ENCODE data around the gene GALNT15. TPM values are rescaled to one million over a fixed set of nuclear protein-coding genes. Genes with fewer than 3 reads are reported as not detected.

The GALNT15 gene
- polyA plus RNA-seq, 1 donor (not counting 4 experiments of a cell fraction or from before 2014, with no cell fraction given): not detected

DNA sequence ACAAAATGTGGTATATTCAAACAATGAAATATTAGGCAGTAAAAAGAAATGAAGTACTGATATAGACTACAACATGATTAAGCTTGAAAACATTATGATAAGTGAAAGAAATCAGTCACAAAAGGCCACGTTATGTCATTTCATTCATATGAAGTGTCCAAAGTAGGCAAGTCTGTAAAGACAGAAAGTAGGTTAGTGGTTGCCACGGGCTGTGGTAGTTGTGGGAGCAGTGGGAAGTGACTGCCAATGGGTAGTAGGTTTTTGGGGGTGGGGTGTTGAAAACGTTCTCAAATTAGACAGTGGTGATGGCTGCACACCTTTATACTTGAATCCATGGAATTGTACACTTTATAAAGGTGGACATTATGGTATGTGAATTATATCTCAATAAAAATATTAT, 12.1 kb downstream of the GALNT15 start:
- no peak overlapping the region for H3K4me2 ChIP-seq (ENCODE audit: control insufficient read depth, extremely low read depth, insufficient read depth, low read depth, low read length)
- H3K9me1 ChIP-seq (ENCODE audit: control insufficient read depth, extremely low read depth, insufficient read depth, low read length): no peaks in the 10 kb centered on the region
- H3K79me2 ChIP-seq (ENCODE audit: control insufficient read depth, insufficient read depth, low read length): no peaks in the 10 kb centered on the region
- dilution Hi-C loops (cut with MboI; ENCODE audit: extremely low pct_ligation_motif_present, low sequenced_read_pairs): no loop called here
- no peak for TF ChIP-seq EZH2 (IDR thresholded peaks at IDR 0.05; ENCODE audit: low read length)
- TF ChIP-seq CTCF (optimal IDR thresholded peaks at IDR 0.05 in 1 of 3, IDR thresholded peaks at IDR 0.05 in 1 of 3, conservative IDR thresholded peaks at IDR 0.05 in 1 of 3; ENCODE audit: extremely low read depth in 1 of 3, insufficient read depth in 2 of 3, low read length in 3 of 3): no peak
- no peaks in the 10 kb centered on the region for H3K9me3 ChIP-seq (ENCODE audit: control insufficient read depth, low read depth, low read length)
- no peaks in the 10 kb centered on the region for H3K36me3 ChIP-seq (ENCODE audit: control insufficient read depth in 2 of 2, extremely low read depth in 1 of 2, insufficient read depth in 2 of 2, low read length in 2 of 2)
- DNase-seq (ENCODE audit: low read depth, low spot score) (no peak), FAIRE-seq (no peak)
- no peaks in the 10 kb centered on the region for H4K20me1 ChIP-seq (ENCODE audit: control insufficient read depth, extremely low read depth, insufficient read depth, low read length)
- no peak overlapping the region for H3K27ac ChIP-seq (ENCODE audit: control insufficient read depth, insufficient read depth, low read length)
- H3K4me1 ChIP-seq (ENCODE audit: control insufficient read depth, extremely low read depth, insufficient read depth, low read length): peaks cover 12% of the 10 kb centered on the region
- no peak overlapping the region for H2AFZ ChIP-seq (ENCODE audit: control insufficient read depth, low read length)
- no peaks in the 10 kb centered on the region for H3K27me3 ChIP-seq (ENCODE audit: control insufficient read depth, extremely low read depth, insufficient read depth, low read length)
- no peak overlapping the region for H3K4me3 ChIP-seq (ENCODE audit: control insufficient read depth in 2 of 3, extremely low read depth in 1 of 3, insufficient read depth in 2 of 3, low read depth in 1 of 3, low read length in 3 of 3)
- no peak overlapping the region for H3K9ac ChIP-seq (ENCODE audit: control insufficient read depth, extremely low read depth, insufficient read depth, low read length)

- TF ChIP-seq CTCF (optimal IDR thresholded peaks at IDR 0.05 in 1 of 3, IDR thresholded peaks at IDR 0.05 in 1 of 3, conservative IDR thresholded peaks at IDR 0.05 in 1 of 3; ENCODE audit: extremely low read depth in 1 of 3, insufficient read depth in 2 of 3, low read length in 3 of 3) (no peak), EZH2 (IDR thresholded peaks at IDR 0.05; ENCODE audit: low read length) (no peak)
- Histone ChIP-seq H3K27me3 (ENCODE audit: control insufficient read depth, extremely low read depth, insufficient read depth, low read length) (no peaks in the 10 kb centered on the region), H3K9me1 (ENCODE audit: control insufficient read depth, extremely low read depth, insufficient read depth, low read length) (no peaks in the 10 kb centered on the region), H3K4me2 (ENCODE audit: control insufficient read depth, extremely low read depth, insufficient read depth, low read depth, low read length) (no peak overlapping the region), H3K79me2 (ENCODE audit: control insufficient read depth, insufficient read depth, low read length) (no peaks in the 10 kb centered on the region), H3K4me3 (ENCODE audit: control insufficient read depth in 2 of 3, extremely low read depth in 1 of 3, insufficient read depth in 2 of 3, low read depth in 1 of 3, low read length in 3 of 3) (no peak overlapping the region), H3K36me3 (ENCODE audit: control insufficient read depth in 2 of 2, extremely low read depth in 1 of 2, insufficient read depth in 2 of 2, low read length in 2 of 2) (no peaks in the 10 kb centered on the region), H3K9ac (ENCODE audit: control insufficient read depth, extremely low read depth, insufficient read depth, low read length) (no peak overlapping the region), H3K4me1 (ENCODE audit: control insufficient read depth, extremely low read depth, insufficient read depth, low read length) (peaks cover 12% of the 10 kb centered on the region), H3K27ac (ENCODE audit: control insufficient read depth, insufficient read depth, low read length) (no peak overlapping the region), H4K20me1 (ENCODE audit: control insufficient read depth, extremely low read depth, insufficient read depth, low read length) (no peaks in the 10 kb centered on the region), H3K9me3 (ENCODE audit: control insufficient read depth, low read depth, low read length) (no peaks in the 10 kb centered on the region), H2AFZ (ENCODE audit: control insufficient read depth, low read length) (no peak overlapping the region)
- dilution Hi-C loops (cut with MboI; ENCODE audit: extremely low pct_ligation_motif_present, low sequenced_read_pairs): no loop called here
- no peak for DNase-seq (ENCODE audit: low read depth, low spot score)
- FAIRE-seq: no peak
These were observed 12.8 kb downstream of the GALNT15 start for GRCh38 chr3:16187213-16187790.

Data from keratinocyte (primary cell).